ENCODE data around the gene SRD5A2. TPM values are rescaled to one million over a fixed set of nuclear protein-coding genes. Genes with fewer than 3 reads are reported as not detected.

Gene SRD5A2
- total RNA-seq, 1 donor from 2014 or later: not detected

GRCh38 chr2:31598694-31599093 lies 18.0 kb upstream of the SRD5A2 start:
- DNase-seq (ENCODE audit: low read depth) (no peak), FAIRE-seq (no peak)
- Histone ChIP-seq H3K27ac (ENCODE audit: low read depth, low read length) (no peak overlapping the region), H4K20me1 (ENCODE audit: insufficient read depth, low read length) (no peaks in the 10 kb centered on the region), H3K9me3 (ENCODE audit: insufficient read depth, low read depth, low read length) (no peaks in the 10 kb centered on the region), H3K79me2 (ENCODE audit: insufficient read depth, low read length) (no peaks in the 10 kb centered on the region), H3K36me3 (ENCODE audit: insufficient read depth, low read length) (no peaks in the 10 kb centered on the region), H3K9ac (ENCODE audit: low read length) (no peak overlapping the region), H3K4me3 (ENCODE audit: insufficient read depth, low read depth, low read length) (no peak overlapping the region), H3K4me1 (ENCODE audit: insufficient read depth, low read length) (no peaks in the 10 kb centered on the region), H3K4me2 (ENCODE audit: low read length) (no peak overlapping the region), H3K27me3 (ENCODE audit: insufficient read depth, low read length) (no peaks in the 10 kb centered on the region), H2AFZ (ENCODE audit: low read depth, low read length) (no peak overlapping the region)
- Mint-ChIP-seq H3K9me3 (ENCODE audit: unreplicated experiment) (peaks cover 4% of the 10 kb centered on the region), H3K4me3 (ENCODE audit: unreplicated experiment) (no peak overlapping the region), H3K27me3 (ENCODE audit: low read depth, unreplicated experiment) (no peaks in the 10 kb centered on the region), H3K27ac (ENCODE audit: unreplicated experiment) (no peak overlapping the region), H3K36me3 (ENCODE audit: low read depth, unreplicated experiment) (no peaks in the 10 kb centered on the region), H3K4me1 (ENCODE audit: low read depth, unreplicated experiment) (no peaks in the 10 kb centered on the region)
- TF ChIP-seq EZH2 (IDR thresholded peaks at IDR 0.05; ENCODE audit: insufficient read depth, low read length) (no peak), CTCF (IDR thresholded peaks at IDR 0.05; ENCODE audit: insufficient read depth, low read depth, low read length) (no peak)

- no peak overlapping the region for H3K27ac Mint-ChIP-seq (ENCODE audit: unreplicated experiment)
- FAIRE-seq: no peak
Measured at GRCh38 chr2:31586230-31586629, 5.5 kb upstream of the SRD5A2 start.

More at GRCh38 chr2:31586230-31586629, 5.5 kb upstream of the SRD5A2 start:
- no peak overlapping the region for H3K9ac ChIP-seq (ENCODE audit: low read length)
- H3K36me3 Mint-ChIP-seq (ENCODE audit: low read depth, unreplicated experiment): peaks cover 2% of the 10 kb centered on the region
- no peaks in the 10 kb centered on the region for H3K4me1 Mint-ChIP-seq (ENCODE audit: low read depth, unreplicated experiment)
- peaks cover 31% of the 10 kb centered on the region for H3K27me3 Mint-ChIP-seq (ENCODE audit: low read depth, unreplicated experiment)
- no peak overlapping the region for H3K4me3 Mint-ChIP-seq (ENCODE audit: unreplicated experiment)
- H4K20me1 ChIP-seq (ENCODE audit: insufficient read depth, low read length): no peaks in the 10 kb centered on the region
- no peak for DNase-seq (ENCODE audit: low read depth)
- H3K9me3 Mint-ChIP-seq (ENCODE audit: unreplicated experiment): peaks cover 17% of the 10 kb centered on the region
- H3K4me3 ChIP-seq (ENCODE audit: insufficient read depth, low read depth, low read length): no peak overlapping the region
- no peaks in the 10 kb centered on the region for H3K36me3 ChIP-seq (ENCODE audit: insufficient read depth, low read length)
- H2AFZ ChIP-seq (ENCODE audit: low read depth, low read length): no peak overlapping the region
- no peak for TF ChIP-seq CTCF (IDR thresholded peaks at IDR 0.05; ENCODE audit: insufficient read depth, low read depth, low read length)
- no peak for TF ChIP-seq EZH2 (IDR thresholded peaks at IDR 0.05; ENCODE audit: insufficient read depth, low read length)
- no peaks in the 10 kb centered on the region for H3K79me2 ChIP-seq (ENCODE audit: insufficient read depth, low read length)
- H3K9me3 ChIP-seq (ENCODE audit: insufficient read depth, low read depth, low read length): no peaks in the 10 kb centered on the region
- no peak overlapping the region for H3K4me2 ChIP-seq (ENCODE audit: low read length)
- H3K4me1 ChIP-seq (ENCODE audit: insufficient read depth, low read length): no peaks in the 10 kb centered on the region
- no peak overlapping the region for H3K27ac ChIP-seq (ENCODE audit: low read depth, low read length)
- H3K27me3 ChIP-seq (ENCODE audit: insufficient read depth, low read length): peaks cover 3% of the 10 kb centered on the region

Data from astrocyte (in vitro differentiated cells and primary cell).